H1 (cell line): ENCODE data around the gene TENT4A. TPM values are rescaled to one million over a fixed set of nuclear protein-coding genes. Genes with fewer than 3 reads are reported as not detected.

Experiments used
- CTBP2 ChIP-seq: IDR thresholded peaks from 2 replicates; pipeline ENCODE4 v1.7.0; 2011; ENCODE audit warnings: borderline replicate concordance, mild to moderate bottlenecking, moderate library complexity, mixed read lengths, low read length; ENCODE audit not compliant: insufficient read depth, insufficient read length
- HDAC2 ChIP-seq, 2 experiments: fragments of 300-600 bp in 1 of 2; sonication (generic) in 1 of 2; IDR thresholded peaks; 2 replicates each; pipeline ENCODE4 v1.6.1; 2011 to 2012; ENCODE audit warnings: low read depth in 2 of 2, low read length in 2 of 2, mild to moderate bottlenecking in 2 of 2, moderate library complexity in 2 of 2, borderline replicate concordance in 1 of 2, inconsistent platforms in 1 of 2
- HDAC6 ChIP-seq: IDR thresholded peaks from one replicate; pipeline ENCODE4 v1.7.1; 2012; ENCODE audit warnings: low read depth, mild to moderate bottlenecking, inconsistent platforms, low read length, moderate library complexity
- RBBP5 ChIP-seq: IDR thresholded peaks from 2 replicates; pipeline ENCODE4 v1.7.1; 2012; ENCODE audit warnings: low read depth, mild to moderate bottlenecking, inconsistent platforms, low read length, moderate library complexity, borderline replicate concordance
- SIRT6 ChIP-seq: IDR thresholded peaks from one replicate; pipeline ENCODE4 v1.7.1; 2012; ENCODE audit warnings: low read length, inconsistent platforms
- TBP ChIP-seq: IDR thresholded peaks from 2 replicates; pipeline ENCODE4 v1.6.1; 2011; ENCODE audit warnings: low read depth, low read length, improper control_type of control experiment
- polyA plus RNA-seq, 7 experiments: library from polyadenylated mRNA; depleted of rRNA in 3 of 7; stranded (reverse) in 5 of 7; unstranded in 2 of 7; fragments of >200 nt in 5 of 7; fragments of 200-250 nt in 2 of 7; gene quantifications; 1 replicate in 5 of 7; 2 replicates in 1 of 7; 4 replicates in 1 of 7; pipeline versions ENCODE4 v1.2.1 to v1.2.3, GENCODE V29; 2011 to 2013; ENCODE audit warnings: missing spikeins in 2 of 7, mixed read lengths in 2 of 7
- total RNA-seq: library from RNA; stranded (reverse); fragmentation: NEBNext Ultra II Directional; extraction: Animal tissue kit (Norgen Biotek cat#: 25700); gene quantifications from 2 replicates; pipeline ENCODE4 v1.2.1, GENCODE V29; 2021

The TENT4A gene
- total and polyA plus RNA-seq, 2 of the 8 experiments (the other 6 are each of a cell fraction or from before 2014, with no cell fraction given), result 8.9 to 25.1 TPM

GRCh38 chr5:6715758-6716628, 2.8 kb downstream of the TENT4A start (continued):
- TF ChIP-seq RBBP5 (no peak), CTBP2 (no peak), SIRT6 (no peak), TBP (no peak), HDAC6 (no peak), HDAC2 (IDR thresholded peaks at IDR 0.05; ENCODE audit: borderline replicate concordance in 1 of 2, low read depth in 2 of 2, low read length in 2 of 2) (no peak)
